BLaER1 (cell line): ENCODE measurements around the gene SLC25A25.
"Not testable (repeated sequence)": the region's sequence is repeated elsewhere in the genome, so short reads cannot be mapped to it uniquely, and the experiment has no call there.

Source experiments
- H3K27ac ChIP-seq: shearing (Covaris generic); formaldehyde crosslinking; 2 replicates; pipeline ENCODE4 v1.8.1; 2022
- H3K27me3 ChIP-seq: shearing (Covaris generic); formaldehyde crosslinking; 2 replicates; pipeline ENCODE4 v1.8.1; 2022
- H3K36me3 ChIP-seq: shearing (Covaris generic); formaldehyde crosslinking; 2 replicates; pipeline ENCODE4 v1.8.1; 2022
- H3K4me1 ChIP-seq: shearing (Covaris generic); formaldehyde crosslinking; 2 replicates; pipeline ENCODE4 v1.8.1; 2022
- H3K4me2 ChIP-seq: shearing (Covaris generic); formaldehyde crosslinking; 2 replicates; pipeline ENCODE4 v1.8.1; 2022
- H3K4me3 ChIP-seq: shearing (Covaris generic); formaldehyde crosslinking; 2 replicates; pipeline ENCODE4 v1.8.1; 2022
- H3K9ac ChIP-seq: shearing (Covaris generic); formaldehyde crosslinking; 2 replicates; pipeline ENCODE4 v1.8.1; 2022
- H3K9me3 ChIP-seq: shearing (Covaris generic); formaldehyde crosslinking; 2 replicates; pipeline ENCODE4 v1.8.1; 2022
- H4K20me1 ChIP-seq: shearing (Covaris generic); formaldehyde crosslinking; 2 replicates; pipeline ENCODE4 v1.8.1; 2022
- Cebpa-rat ChIP-seq: shearing (Covaris generic); IDR thresholded peaks from 2 replicates; pipeline ENCODE4 v1.8.1; 2022

The SLC25A25 gene

DNA sequence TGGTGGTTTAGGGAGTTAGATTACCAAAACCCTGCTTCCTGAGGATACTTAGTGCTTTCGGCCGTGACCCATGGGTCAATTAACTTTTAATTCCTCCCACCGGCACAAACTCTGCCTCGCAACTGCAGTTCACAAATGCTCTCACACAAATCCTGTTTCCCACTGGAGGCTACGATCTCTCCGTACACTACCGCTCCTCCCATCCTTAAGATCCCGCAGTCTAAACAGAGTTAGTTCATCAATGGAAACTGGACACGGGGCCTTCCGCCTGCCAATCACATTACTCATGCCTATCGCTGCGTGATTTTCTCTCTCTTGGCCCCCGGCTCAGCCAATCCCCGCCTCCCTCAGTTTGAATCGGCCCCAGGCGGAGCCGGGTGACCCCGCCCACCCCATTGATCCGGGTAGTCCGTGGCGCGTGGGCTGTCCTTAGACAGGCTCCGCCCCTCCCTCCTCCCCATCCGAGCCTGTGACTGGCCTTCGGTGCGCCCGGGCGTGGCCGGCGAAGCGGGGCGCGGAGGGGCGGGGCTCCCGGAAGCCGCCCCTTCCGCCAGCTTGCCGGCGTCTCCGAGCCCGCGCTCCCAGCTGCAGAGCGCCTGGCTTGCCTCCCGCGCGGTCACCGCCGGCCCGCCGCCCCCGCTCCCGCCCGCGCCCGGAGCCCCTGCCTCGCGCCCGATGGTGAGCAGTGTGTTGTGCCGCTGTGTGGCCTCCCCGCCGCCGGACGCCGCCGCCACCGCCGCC lies at the start of gene SLC25A25:
Gene SLC25A25, plus strand, starts transcription at position 588 of the 741 bp plus-strand sequence. Its CDS starts 88 bp downstream, at position 676.
- Histone ChIP-seq H3K9ac (peak within 1 kb of the TSS; percentile 94), H3K27ac (peak within 1 kb of the TSS; percentile 96), H3K4me1 (peaks cover 79% of the 10 kb centered on the region), H3K36me3 (peaks cover 15% of the 10 kb centered on the region; the same call in 1 of the 2 replicates), H4K20me1 (peaks cover 15% of the 10 kb centered on the region), H3K4me2 (peak within 1 kb of the TSS; percentile 95), H3K27me3 (no peaks in the 10 kb centered on the region), H3K9me3 (no peaks in the 10 kb centered on the region), H3K4me3 (peak within 1 kb of the TSS; percentile 89)
- TF ChIP-seq Cebpa-rat: no peak

DNA sequence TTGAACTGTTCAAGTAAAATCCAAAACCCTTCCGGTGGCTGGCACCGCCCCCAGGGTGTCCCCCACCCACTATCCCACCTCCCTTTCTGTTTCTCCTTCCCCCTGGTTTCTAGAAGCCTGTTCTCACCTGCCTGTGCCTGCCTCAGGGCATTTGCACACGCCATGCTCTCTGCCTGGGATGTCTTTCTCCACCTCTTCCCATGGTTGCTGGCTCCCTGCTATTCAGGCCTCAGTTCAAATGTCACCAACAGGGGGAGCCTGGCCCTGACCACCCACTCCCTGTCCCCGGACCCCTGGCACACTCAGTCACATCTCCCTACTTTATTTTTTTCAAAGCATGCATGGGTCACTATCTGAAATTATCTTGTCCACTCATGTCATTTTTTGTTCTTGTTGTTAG lies 47.3 kb upstream of the SLC25A25 start:
- Histone ChIP-seq H3K4me1 (peaks cover 33% of the 10 kb centered on the region), H3K27me3 (peaks cover 11% of the 10 kb centered on the region), H3K36me3 (no peaks in the 10 kb centered on the region), H3K4me3 (no peak overlapping the region), H3K4me2 (no peak overlapping the region), H3K9me3 (no peaks in the 10 kb centered on the region), H3K9ac (no peak overlapping the region), H4K20me1 (no peaks in the 10 kb centered on the region; the same call in 1 of the 2 replicates), H3K27ac (no peak overlapping the region)
- no peak for TF ChIP-seq Cebpa-rat

DNA sequence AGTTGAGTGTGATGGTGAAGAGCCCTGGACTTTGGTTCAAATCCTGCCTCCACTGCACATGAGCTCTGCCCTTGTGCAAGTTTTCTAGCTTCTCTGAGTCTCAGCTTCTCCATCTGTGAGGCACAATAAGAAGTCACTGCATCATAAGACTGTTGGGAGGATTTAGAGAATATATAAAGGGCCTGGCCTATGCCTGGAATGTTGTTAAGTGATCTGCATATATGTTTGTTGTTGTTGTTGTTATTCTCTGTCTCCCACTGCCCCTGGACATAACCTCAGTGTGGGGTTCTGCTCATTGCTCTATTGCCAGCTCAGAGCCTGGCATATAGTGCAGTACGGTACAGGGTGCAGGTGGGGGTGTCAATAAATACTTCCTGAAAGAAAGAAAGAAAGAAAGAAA lies 46.9 kb upstream of the SLC25A25 start:
- Histone ChIP-seq H3K27me3 (peaks cover 7% of the 10 kb centered on the region), H3K4me1 (peaks cover 37% of the 10 kb centered on the region), H3K4me3 (no peak overlapping the region), H3K9ac (no peak overlapping the region), H3K9me3 (no peaks in the 10 kb centered on the region), H3K27ac (no peak overlapping the region), H3K36me3 (no peaks in the 10 kb centered on the region), H3K4me2 (no peak overlapping the region), H4K20me1 (no peaks in the 10 kb centered on the region; the same call in 1 of the 2 replicates)
- TF ChIP-seq Cebpa-rat: no peak

GRCh38 chr9:128022886-128023285 lies 45.1 kb upstream of the SLC25A25 start:
- Histone ChIP-seq H3K4me1 (peaks cover 55% of the 10 kb centered on the region), H3K36me3 (no peaks in the 10 kb centered on the region), H3K27me3 (no peaks in the 10 kb centered on the region), H4K20me1 (no peaks in the 10 kb centered on the region), H3K9me3 (no peaks in the 10 kb centered on the region), H3K27ac (no peak overlapping the region), H3K4me2 (peak overlapping the region; percentile 45), H3K9ac (no peak overlapping the region), H3K4me3 (no peak overlapping the region)
- TF ChIP-seq Cebpa-rat: no peak

DNA sequence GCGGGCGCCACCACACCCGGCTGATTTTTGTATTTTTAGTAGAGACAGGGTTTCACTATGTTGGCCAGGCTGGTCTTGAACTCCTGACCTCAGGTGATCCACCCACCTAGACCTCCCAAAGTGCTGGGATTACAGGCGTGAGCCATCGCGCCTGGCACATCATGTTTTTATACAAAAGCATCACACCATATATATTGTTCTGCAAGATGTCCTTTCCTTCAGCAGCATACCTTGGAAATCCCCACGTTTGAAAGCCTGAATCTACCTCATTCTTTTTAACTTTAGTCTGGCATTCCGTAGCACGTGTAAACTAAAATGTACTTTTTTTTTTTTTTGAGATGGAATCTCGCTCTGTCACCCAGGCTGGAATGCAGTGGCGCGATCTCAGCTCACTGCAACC lies 44.4 kb upstream of the SLC25A25 start:
- Histone ChIP-seq H3K4me1 (peaks cover 63% of the 10 kb centered on the region), H3K4me2 (peak overlapping the region; percentile 45)
- H3K27ac ChIP-seq, H3K36me3 ChIP-seq, H4K20me1 ChIP-seq, H3K27me3 ChIP-seq, H3K9ac ChIP-seq, H3K4me3 ChIP-seq, H3K9me3 ChIP-seq: not testable (repeated sequence)

DNA sequence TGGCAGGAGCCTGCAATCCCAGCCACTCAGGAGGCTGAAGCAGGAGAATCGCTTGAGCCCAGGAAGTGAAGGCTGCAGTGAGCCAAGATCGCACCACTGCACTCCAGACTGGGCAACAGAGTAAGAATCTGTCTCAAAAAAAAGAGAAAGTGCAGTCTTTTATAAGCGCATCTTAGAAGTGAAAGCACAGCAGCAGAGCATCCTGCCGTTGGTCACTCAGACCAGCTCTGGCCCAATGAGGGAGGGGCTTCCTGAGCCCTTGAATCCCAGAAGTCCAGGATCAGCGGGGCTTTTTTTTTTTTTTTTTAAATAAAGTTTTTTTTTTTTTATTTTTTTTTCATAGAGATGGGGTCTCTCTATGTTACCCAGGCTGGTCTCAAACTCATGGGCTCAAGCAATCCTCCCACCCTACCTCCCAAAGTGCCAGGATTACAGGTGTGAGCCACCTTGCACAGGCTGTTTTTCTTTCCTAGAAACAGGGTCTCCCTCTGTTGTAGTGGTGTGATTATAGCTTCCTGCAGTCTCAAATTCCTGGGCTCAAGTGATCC lies 43.2 kb upstream of the SLC25A25 start:
- Histone ChIP-seq H3K9me3 (no peaks in the 10 kb centered on the region), H3K27me3 (no peaks in the 10 kb centered on the region), H3K4me3 (no peak overlapping the region), H3K27ac (no peak overlapping the region), H3K9ac (no peak overlapping the region), H4K20me1 (no peaks in the 10 kb centered on the region), H3K4me2 (peak overlapping the region; percentile 71; the same call in 1 of the 2 replicates), H3K36me3 (no peaks in the 10 kb centered on the region), H3K4me1 (peaks cover 68% of the 10 kb centered on the region)
- no peak for TF ChIP-seq Cebpa-rat

DNA sequence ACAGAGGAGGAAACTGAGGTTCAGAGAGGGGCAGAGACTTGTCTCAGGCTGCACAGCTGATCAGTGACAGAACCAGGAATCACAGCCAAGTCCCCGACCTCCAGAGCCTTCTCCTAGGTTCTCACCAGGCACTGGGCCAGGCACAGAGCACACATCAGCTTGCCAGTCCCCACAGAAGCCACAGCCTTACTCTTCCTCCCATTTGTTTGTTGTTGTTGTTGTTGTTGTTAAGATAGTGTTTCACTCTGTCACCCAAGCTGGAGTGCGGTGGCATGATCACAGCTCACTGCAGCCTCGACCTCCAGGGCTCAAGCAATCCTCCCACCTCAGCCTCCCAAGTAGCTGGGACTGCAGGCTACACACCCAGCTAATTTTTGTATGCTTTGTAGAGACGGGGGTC lies 42.3 kb upstream of the SLC25A25 start:
- Histone ChIP-seq H3K36me3 (no peaks in the 10 kb centered on the region), H3K27ac (no peak overlapping the region), H3K9ac (no peak overlapping the region; the same call in 1 of the 2 replicates), H3K27me3 (no peaks in the 10 kb centered on the region), H3K4me2 (peak overlapping the region; percentile 71), H3K9me3 (no peaks in the 10 kb centered on the region), H3K4me1 (peaks cover 72% of the 10 kb centered on the region), H3K4me3 (no peak overlapping the region), H4K20me1 (no peaks in the 10 kb centered on the region)
- TF ChIP-seq Cebpa-rat: no peak

DNA sequence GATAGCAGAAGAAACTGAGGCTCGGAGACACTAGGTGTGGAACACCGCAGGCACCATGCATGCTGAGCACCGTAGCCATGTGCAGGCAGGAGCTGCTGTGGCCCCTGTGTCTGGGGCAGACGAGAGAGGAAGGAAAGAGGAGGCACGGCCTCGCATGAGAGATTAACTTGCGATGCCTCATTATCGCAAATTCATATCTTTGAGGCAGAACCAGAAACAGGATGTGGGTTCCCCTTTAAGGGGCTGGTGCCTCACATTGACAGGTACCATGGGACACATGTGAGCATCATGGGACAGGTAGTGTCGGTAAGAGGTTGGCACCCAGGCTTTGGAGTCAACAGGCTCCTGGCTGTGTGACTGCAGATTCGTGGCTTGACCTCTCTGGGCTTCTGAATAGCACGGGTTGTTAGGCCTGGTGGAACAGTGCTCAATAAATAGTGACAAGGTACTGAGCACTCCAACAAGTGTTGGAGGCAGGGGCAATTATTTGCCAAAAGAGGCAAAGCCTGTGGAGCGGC lies 41.7 kb upstream of the SLC25A25 start:
- H3K27me3 ChIP-seq: no peaks in the 10 kb centered on the region
- H3K9ac ChIP-seq: peak overlapping the region; percentile 17; the same call in 1 of the 2 replicates
- no peak overlapping the region for H3K27ac ChIP-seq
- H3K4me3 ChIP-seq: no peak overlapping the region
- TF ChIP-seq Cebpa-rat: no peak
- no peaks in the 10 kb centered on the region for H3K36me3 ChIP-seq
- H3K9me3 ChIP-seq: no peaks in the 10 kb centered on the region
- peak overlapping the region; percentile 71 for H3K4me2 ChIP-seq
- H3K4me1 ChIP-seq: peaks cover 77% of the 10 kb centered on the region
- H4K20me1 ChIP-seq: no peaks in the 10 kb centered on the region

GRCh38 chr9:128026773-128027541 lies 41.1 kb upstream of the SLC25A25 start:
- Histone ChIP-seq H3K27ac (no peak overlapping the region), H3K9me3 (no peaks in the 10 kb centered on the region), H3K27me3 (no peaks in the 10 kb centered on the region), H3K36me3 (no peaks in the 10 kb centered on the region), H3K4me2 (peak overlapping the region; percentile 71), H3K9ac (no peak overlapping the region), H4K20me1 (no peaks in the 10 kb centered on the region), H3K4me3 (no peak overlapping the region), H3K4me1 (peaks cover 83% of the 10 kb centered on the region)
- no peak for TF ChIP-seq Cebpa-rat

GRCh38 chr9:128027705-128028104 lies 40.3 kb upstream of the SLC25A25 start:
- H3K4me1 ChIP-seq: peaks cover 78% of the 10 kb centered on the region
- H3K4me3 ChIP-seq: no peak overlapping the region
- no peaks in the 10 kb centered on the region for H3K27me3 ChIP-seq
- H3K4me2 ChIP-seq: peak overlapping the region; percentile 71
- H3K9me3 ChIP-seq: no peaks in the 10 kb centered on the region
- H3K9ac ChIP-seq: no peak overlapping the region
- TF ChIP-seq Cebpa-rat: no peak
- H3K27ac ChIP-seq: no peak overlapping the region
- no peaks in the 10 kb centered on the region for H3K36me3 ChIP-seq
- no peaks in the 10 kb centered on the region for H4K20me1 ChIP-seq
